Measurements from ENCODE around the gene MAST4.

Gene MAST4

GRCh38 chr5:66932457-66932856, 336.3 kb downstream of the MAST4 start:
- Histone ChIP-seq H3K4me3 (ENCODE audit: control insufficient read depth in 1 of 7, extremely low read depth in 1 of 7, insufficient read depth in 4 of 7, low read depth in 2 of 7, low read length in 6 of 7) (no peak overlapping the region), H3K4me1 (ENCODE audit: control extremely low read depth in 1 of 4, control insufficient read depth in 4 of 4, insufficient read depth in 4 of 4, low read length in 3 of 4) (no peaks in the 10 kb centered on the region), H3K27me3 (replicated peaks in 2 of 5; ENCODE audit: control insufficient read depth in 4 of 5, insufficient read depth in 5 of 5, low read length in 4 of 5) (no peaks in the 10 kb centered on the region), H3K27ac (ENCODE audit: insufficient read depth in 1 of 2, low read depth in 1 of 2, low read length in 2 of 2, poor library complexity in 1 of 2, severe bottlenecking in 2 of 2) (no peak overlapping the region), H3K9me3 (ENCODE audit: control extremely low read depth in 1 of 5, control insufficient read depth in 4 of 5, insufficient read depth in 2 of 5, low read depth in 1 of 5, low read length in 4 of 5) (no peaks in the 10 kb centered on the region), H3K36me3 (ENCODE audit: control insufficient read depth in 4 of 4, insufficient read depth in 4 of 4, low read length in 3 of 4) (no peaks in the 10 kb centered on the region)
- 89% methylated on average over 2 of the region's 3 CpGs for WGBS (ENCODE audit: insufficient coverage)
- CTCF ChIA-PET, result interaction anchor here (0.9 to 1.2 kb wide), 2 partner anchors 113 to 120 kb away, joined by 3 read pairs; no protein-coding TSS in a partner anchor
- POLR2A ChIA-PET, result no interaction called here
- DNase-seq, result no peak

- no peaks in the 10 kb centered on the region for H3K4me1 ChIP-seq (ENCODE audit: control extremely low read depth in 1 of 4, control insufficient read depth in 4 of 4, insufficient read depth in 4 of 4, low read length in 3 of 4)
- no peak overlapping the region for H3K4me3 ChIP-seq (ENCODE audit: control insufficient read depth in 1 of 7, extremely low read depth in 1 of 7, insufficient read depth in 4 of 7, low read depth in 2 of 7, low read length in 6 of 7)
- no peaks in the 10 kb centered on the region for H3K9me3 ChIP-seq (ENCODE audit: control extremely low read depth in 1 of 5, control insufficient read depth in 4 of 5, insufficient read depth in 2 of 5, low read depth in 1 of 5, low read length in 4 of 5)
- H3K36me3 ChIP-seq (ENCODE audit: control insufficient read depth in 4 of 4, insufficient read depth in 4 of 4, low read length in 3 of 4), result no peaks in the 10 kb centered on the region
- H3K27me3 ChIP-seq (replicated peaks in 2 of 5; ENCODE audit: control insufficient read depth in 4 of 5, insufficient read depth in 5 of 5, low read length in 4 of 5), result no peaks in the 10 kb centered on the region
- no CpG with 5 or more reads among the region's 1 CpG for WGBS (ENCODE audit: insufficient coverage)
- no peak for DNase-seq
- ChIA-PET CTCF (interaction anchor here (1.2 kb wide), 1 partner anchor 114 kb away, joined by 3 read pairs; no protein-coding TSS in a partner anchor), POLR2A (no interaction called here)
- H3K27ac ChIP-seq (ENCODE audit: insufficient read depth in 1 of 2, low read depth in 1 of 2, low read length in 2 of 2, poor library complexity in 1 of 2, severe bottlenecking in 2 of 2), result no peak overlapping the region
These were observed 336.9 kb downstream of the MAST4 start for GRCh38 chr5:66933066-66933465.

- no peak for DNase-seq
- Histone ChIP-seq H3K4me1 (ENCODE audit: control extremely low read depth in 1 of 4, control insufficient read depth in 4 of 4, insufficient read depth in 4 of 4, low read length in 3 of 4) (no peaks in the 10 kb centered on the region), H3K4me3 (ENCODE audit: control insufficient read depth in 1 of 7, extremely low read depth in 1 of 7, insufficient read depth in 4 of 7, low read depth in 2 of 7, low read length in 6 of 7) (no peak overlapping the region), H3K27me3 (replicated peaks in 2 of 5; ENCODE audit: control insufficient read depth in 4 of 5, insufficient read depth in 5 of 5, low read length in 4 of 5) (no peaks in the 10 kb centered on the region), H3K27ac (ENCODE audit: insufficient read depth in 1 of 2, low read depth in 1 of 2, low read length in 2 of 2, poor library complexity in 1 of 2, severe bottlenecking in 2 of 2) (no peak overlapping the region), H3K9me3 (ENCODE audit: control extremely low read depth in 1 of 5, control insufficient read depth in 4 of 5, insufficient read depth in 2 of 5, low read depth in 1 of 5, low read length in 4 of 5) (peaks cover 0 to 3% (median 0%) of the 10 kb centered on the region in 5 experiments), H3K36me3 (ENCODE audit: control insufficient read depth in 4 of 4, insufficient read depth in 4 of 4, low read length in 3 of 4) (no peaks in the 10 kb centered on the region)
- CTCF ChIA-PET, result no interaction called here
- no CpG with 5 or more reads among the region's 2 CpGs for WGBS (ENCODE audit: insufficient coverage)
- POLR2A ChIA-PET, result no interaction called here
These were observed 342.9 kb downstream of the MAST4 start for GRCh38 chr5:66939094-66939493.

- DNase-seq, result no peak
- Histone ChIP-seq H3K36me3 (ENCODE audit: control insufficient read depth in 4 of 4, insufficient read depth in 4 of 4, low read length in 3 of 4) (no peaks in the 10 kb centered on the region), H3K4me3 (ENCODE audit: control insufficient read depth in 1 of 7, extremely low read depth in 1 of 7, insufficient read depth in 4 of 7, low read depth in 2 of 7, low read length in 6 of 7) (no peak overlapping the region), H3K27me3 (replicated peaks in 2 of 5; ENCODE audit: control insufficient read depth in 4 of 5, insufficient read depth in 5 of 5, low read length in 4 of 5) (no peaks in the 10 kb centered on the region), H3K4me1 (ENCODE audit: control extremely low read depth in 1 of 4, control insufficient read depth in 4 of 4, insufficient read depth in 4 of 4, low read length in 3 of 4) (no peaks in the 10 kb centered on the region), H3K9me3 (ENCODE audit: control extremely low read depth in 1 of 5, control insufficient read depth in 4 of 5, insufficient read depth in 2 of 5, low read depth in 1 of 5, low read length in 4 of 5) (peaks cover 0 to 3% (median 0%) of the 10 kb centered on the region in 5 experiments), H3K27ac (ENCODE audit: insufficient read depth in 1 of 2, low read depth in 1 of 2, low read length in 2 of 2, poor library complexity in 1 of 2, severe bottlenecking in 2 of 2) (no peak overlapping the region)
- CTCF ChIA-PET, result no interaction called here
- WGBS (ENCODE audit: insufficient coverage), result 92% methylated on average over 4 of the region's 7 CpGs
- POLR2A ChIA-PET, result no interaction called here
These were observed 349.5 kb downstream of the MAST4 start for GRCh38 chr5:66945389-66946349.

GRCh38 chr5:66947458-66947857, 351.3 kb downstream of the MAST4 start:
- CTCF ChIA-PET, result interaction anchor here (1.0 kb wide), 1 partner anchor 36 kb away, joined by 3 read pairs; no protein-coding TSS in a partner anchor
- Histone ChIP-seq H3K27ac (ENCODE audit: insufficient read depth in 1 of 2, low read depth in 1 of 2, low read length in 2 of 2, poor library complexity in 1 of 2, severe bottlenecking in 2 of 2) (no peak overlapping the region), H3K4me3 (ENCODE audit: control insufficient read depth in 1 of 7, extremely low read depth in 1 of 7, insufficient read depth in 4 of 7, low read depth in 2 of 7, low read length in 6 of 7) (no peak overlapping the region), H3K4me1 (ENCODE audit: control extremely low read depth in 1 of 4, control insufficient read depth in 4 of 4, insufficient read depth in 4 of 4, low read length in 3 of 4) (no peaks in the 10 kb centered on the region), H3K27me3 (replicated peaks in 2 of 5; ENCODE audit: control insufficient read depth in 4 of 5, insufficient read depth in 5 of 5, low read length in 4 of 5) (no peaks in the 10 kb centered on the region), H3K36me3 (ENCODE audit: control insufficient read depth in 4 of 4, insufficient read depth in 4 of 4, low read length in 3 of 4) (no peaks in the 10 kb centered on the region), H3K9me3 (ENCODE audit: control extremely low read depth in 1 of 5, control insufficient read depth in 4 of 5, insufficient read depth in 2 of 5, low read depth in 1 of 5, low read length in 4 of 5) (peaks cover 0 to 2% (median 0%) of the 10 kb centered on the region in 5 experiments)
- 96% methylated on average over 3 of the region's 4 CpGs for WGBS (ENCODE audit: insufficient coverage)
- DNase-seq, result no peak
- POLR2A ChIA-PET, result no interaction called here

GRCh38 chr5:66949066-66949465, 352.9 kb downstream of the MAST4 start:
- H3K9me3 ChIP-seq (ENCODE audit: control extremely low read depth in 1 of 5, control insufficient read depth in 4 of 5, insufficient read depth in 2 of 5, low read depth in 1 of 5, low read length in 4 of 5), result peaks cover 0 to 2% (median 0%) of the 10 kb centered on the region in 5 experiments
- H3K36me3 ChIP-seq (ENCODE audit: control insufficient read depth in 4 of 4, insufficient read depth in 4 of 4, low read length in 3 of 4), result no peaks in the 10 kb centered on the region
- H3K4me1 ChIP-seq (ENCODE audit: control extremely low read depth in 1 of 4, control insufficient read depth in 4 of 4, insufficient read depth in 4 of 4, low read length in 3 of 4), result no peaks in the 10 kb centered on the region
- ChIA-PET CTCF (no interaction called here), POLR2A (no interaction called here)
- no peaks in the 10 kb centered on the region for H3K27me3 ChIP-seq (replicated peaks in 2 of 5; ENCODE audit: control insufficient read depth in 4 of 5, insufficient read depth in 5 of 5, low read length in 4 of 5)
- H3K27ac ChIP-seq (ENCODE audit: insufficient read depth in 1 of 2, low read depth in 1 of 2, low read length in 2 of 2, poor library complexity in 1 of 2, severe bottlenecking in 2 of 2), result no peak overlapping the region
- WGBS (ENCODE audit: insufficient coverage), result 95% methylated on average over 2 of the region's 4 CpGs
- DNase-seq, result no peak
- H3K4me3 ChIP-seq (ENCODE audit: control insufficient read depth in 1 of 7, extremely low read depth in 1 of 7, insufficient read depth in 4 of 7, low read depth in 2 of 7, low read length in 6 of 7), result no peak overlapping the region

GRCh38 chr5:66952153-66952552, 356.0 kb downstream of the MAST4 start:
- Histone ChIP-seq H3K27me3 (replicated peaks in 2 of 5; ENCODE audit: control insufficient read depth in 4 of 5, insufficient read depth in 5 of 5, low read length in 4 of 5) (no peaks in the 10 kb centered on the region), H3K4me3 (ENCODE audit: control insufficient read depth in 1 of 7, extremely low read depth in 1 of 7, insufficient read depth in 4 of 7, low read depth in 2 of 7, low read length in 6 of 7) (no peak overlapping the region), H3K27ac (ENCODE audit: insufficient read depth in 1 of 2, low read depth in 1 of 2, low read length in 2 of 2, poor library complexity in 1 of 2, severe bottlenecking in 2 of 2) (no peak overlapping the region), H3K36me3 (ENCODE audit: control insufficient read depth in 4 of 4, insufficient read depth in 4 of 4, low read length in 3 of 4) (no peaks in the 10 kb centered on the region), H3K4me1 (ENCODE audit: control extremely low read depth in 1 of 4, control insufficient read depth in 4 of 4, insufficient read depth in 4 of 4, low read length in 3 of 4) (no peaks in the 10 kb centered on the region), H3K9me3 (ENCODE audit: control extremely low read depth in 1 of 5, control insufficient read depth in 4 of 5, insufficient read depth in 2 of 5, low read depth in 1 of 5, low read length in 4 of 5) (peaks cover 0 to 2% (median 0%) of the 10 kb centered on the region in 5 experiments)
- POLR2A ChIA-PET, result no interaction called here
- no peak for DNase-seq
- CTCF ChIA-PET, result no interaction called here
- 100% methylated on average over 1 of the region's 1 CpG for WGBS (ENCODE audit: insufficient coverage)
